ENCODE results near the gene G6PC3. TPM values are rescaled to one million over a fixed set of nuclear protein-coding genes. Genes with fewer than 3 reads are reported as not detected.

Gene G6PC3, protein sequence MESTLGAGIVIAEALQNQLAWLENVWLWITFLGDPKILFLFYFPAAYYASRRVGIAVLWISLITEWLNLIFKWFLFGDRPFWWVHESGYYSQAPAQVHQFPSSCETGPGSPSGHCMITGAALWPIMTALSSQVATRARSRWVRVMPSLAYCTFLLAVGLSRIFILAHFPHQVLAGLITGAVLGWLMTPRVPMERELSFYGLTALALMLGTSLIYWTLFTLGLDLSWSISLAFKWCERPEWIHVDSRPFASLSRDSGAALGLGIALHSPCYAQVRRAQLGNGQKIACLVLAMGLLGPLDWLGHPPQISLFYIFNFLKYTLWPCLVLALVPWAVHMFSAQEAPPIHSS
- 121 to 161 TPM (median 158 TPM) in 5 replicates for total RNA-seq (2022; extraction: Qiagen RNA extraction)

DNA sequence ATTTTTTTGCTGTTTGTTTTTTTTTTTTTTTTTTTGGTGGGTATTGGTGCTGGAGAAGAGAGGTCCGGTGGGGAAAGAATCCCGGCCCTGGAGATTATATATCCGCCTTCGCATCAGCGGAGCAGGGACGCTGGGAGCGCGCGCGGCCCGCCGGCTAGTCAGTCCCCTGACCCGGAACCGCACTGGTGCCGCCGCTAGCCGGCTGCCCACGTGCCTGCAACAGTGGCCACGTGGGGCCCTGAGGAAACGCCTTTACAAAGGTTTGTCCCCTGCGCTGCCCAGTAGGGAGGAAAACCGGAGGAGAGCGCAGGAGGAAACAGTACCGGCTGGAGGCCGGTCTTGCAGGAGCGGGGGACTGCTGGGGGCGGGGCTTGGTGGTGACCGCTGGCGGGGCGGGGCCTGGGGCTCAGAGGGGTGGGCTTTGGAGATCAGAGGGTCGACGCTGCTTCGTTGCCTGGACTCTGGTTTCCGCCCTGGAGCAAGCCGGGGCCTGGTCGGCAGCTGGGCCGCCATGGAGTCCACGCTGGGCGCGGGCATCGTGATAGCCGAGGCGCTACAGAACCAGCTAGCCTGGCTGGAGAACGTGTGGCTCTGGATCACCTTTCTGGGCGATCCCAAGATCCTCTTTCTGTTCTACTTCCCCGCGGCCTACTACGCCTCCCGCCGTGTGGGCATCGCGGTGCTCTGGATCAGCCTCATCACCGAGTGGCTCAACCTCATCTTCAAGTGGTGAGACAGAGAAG lies at the start of gene G6PC3:
TSS of gene G6PC3 (plus strand) at position 281 of the 743 bp plus-strand sequence. CDS start at position 512, 231 bp downstream.

DNA sequence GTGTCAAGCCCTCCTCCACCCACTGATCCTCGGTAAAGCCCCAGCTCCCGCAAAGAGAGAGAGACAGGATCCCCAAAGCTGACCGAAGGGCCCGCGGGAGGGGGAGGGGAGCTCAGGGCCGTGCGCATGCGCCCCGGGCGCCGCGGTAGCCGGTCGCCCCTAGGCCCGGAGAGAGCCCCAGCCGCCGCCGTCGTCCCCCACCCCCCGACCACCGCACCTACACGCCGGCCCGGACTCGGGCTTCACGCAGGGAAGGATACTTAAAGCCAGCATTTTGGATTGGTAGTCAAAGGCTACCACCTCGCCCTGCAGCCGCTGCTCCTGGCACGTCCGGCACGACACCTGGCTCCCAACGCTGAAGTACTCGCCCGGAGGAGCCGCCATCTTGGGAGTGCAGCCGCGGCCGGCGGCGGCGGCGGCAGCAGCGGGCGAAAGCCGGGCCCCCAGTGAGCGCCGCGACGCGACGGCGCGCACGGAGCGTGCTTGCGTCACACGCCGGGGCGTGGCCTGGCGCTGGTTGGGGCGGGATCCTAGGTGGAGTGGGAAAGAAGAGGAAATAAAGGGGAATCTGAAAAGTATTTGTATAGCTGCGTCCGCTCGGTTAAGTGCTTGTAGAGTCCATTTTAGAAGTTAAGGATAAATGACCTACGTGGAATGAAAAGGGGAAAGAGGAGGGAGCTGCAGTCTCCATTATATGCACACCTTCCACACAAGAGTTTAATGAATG lies 4.2 kb upstream of the G6PC3 start, which contains the start of gene LSM12:
TSS of gene LSM12 (minus strand) at position 468 of the 727 bp plus-strand sequence. CDS start at position 384, 84 bp downstream.

DNA sequence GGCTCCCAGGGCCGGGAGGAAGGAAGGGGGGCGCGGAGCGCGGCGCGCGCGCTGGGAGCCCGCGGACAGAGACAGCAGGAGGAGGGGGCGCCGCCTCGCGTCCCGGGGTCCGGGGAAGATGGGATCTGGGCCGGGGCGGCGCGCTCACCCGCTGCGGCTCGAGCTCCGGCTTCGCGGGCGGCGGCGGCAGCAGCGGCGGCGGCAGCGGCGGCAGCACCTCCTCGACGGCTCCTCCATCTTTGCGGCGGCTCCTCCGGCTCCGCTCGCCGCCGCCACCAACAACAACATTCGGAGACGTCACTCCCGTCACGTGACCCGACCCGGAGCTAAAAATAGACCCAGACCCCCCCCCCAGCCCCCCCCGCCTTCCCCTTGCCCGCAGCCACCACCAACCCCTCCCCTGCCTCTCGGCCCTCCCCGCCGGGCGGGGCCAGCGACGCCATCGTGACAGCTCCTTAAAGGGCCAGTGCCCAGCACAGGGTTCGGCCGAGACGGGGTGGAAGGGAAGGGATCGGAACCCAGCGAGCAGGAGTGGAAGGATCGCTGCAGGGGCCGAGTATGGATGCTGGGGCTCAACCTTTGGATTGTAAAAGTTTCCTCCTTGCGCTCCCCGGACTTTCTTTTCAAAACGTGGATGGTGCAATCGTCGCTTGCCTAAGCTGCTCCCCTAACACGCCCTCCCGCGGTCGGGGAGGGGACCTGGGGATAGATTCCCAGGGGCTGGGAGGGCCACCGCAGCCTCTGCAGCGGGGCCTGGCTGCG lies 53.0 kb downstream of the G6PC3 start, which contains the start of gene HDAC5:
TSS of gene HDAC5 (minus strand) at position 286 of the 762 bp plus-strand sequence. CDS start 6,126 bp downstream, outside the sequence.

Other genes with a start within 250 kb of the G6PC3 start
- 13.7 to 18.8 TPM (median 15.6 TPM) in 5 replicates for gene MPP3, start 237.6 kb upstream of the G6PC3 start, total RNA-seq (2022; extraction: Qiagen RNA extraction)
- not detected in 5 replicates for gene CD300LG, start 223.6 kb upstream of the G6PC3 start, total RNA-seq (2022; extraction: Qiagen RNA extraction)
- 1.1 to 1.6 TPM (median 1.3 TPM) in 5 replicates for gene MPP2, start 163.2 kb upstream of the G6PC3 start, total RNA-seq (2022; extraction: Qiagen RNA extraction)
- gene PPY, start 128.3 kb upstream of the G6PC3 start, total RNA-seq (2022; extraction: Qiagen RNA extraction): 0.23 to 0.44 TPM (median 0.29 TPM) in 3 of 5 replicates, not detected in the others
- not detected in 5 replicates for gene PYY, start 116.8 kb upstream of the G6PC3 start, total RNA-seq (2022; extraction: Qiagen RNA extraction)
- 0.82 to 1.5 TPM (median 1.2 TPM) in 5 replicates for gene NAGS, start 66.1 kb upstream of the G6PC3 start, total RNA-seq (2022; extraction: Qiagen RNA extraction)
- gene TMEM101, start 55.8 kb upstream of the G6PC3 start, total RNA-seq (2022; extraction: Qiagen RNA extraction): 24.3 to 31.7 TPM (median 29.9 TPM) in 5 replicates
- gene LSM12, start 4.1 kb upstream of the G6PC3 start, total RNA-seq (2022; extraction: Qiagen RNA extraction): 46.9 to 53.4 TPM (median 50.5 TPM) in 5 replicates
- 13.1 to 15.3 TPM (median 15.1 TPM) in 5 replicates for gene HDAC5, start 52.9 kb downstream of the G6PC3 start, total RNA-seq (2022; extraction: Qiagen RNA extraction)
- 9.7 to 11.4 TPM (median 10.5 TPM) in 5 replicates for gene HROB, start 71.2 kb downstream of the G6PC3 start, total RNA-seq (2022; extraction: Qiagen RNA extraction)
- 0.07 to 0.13 TPM (median 0.12 TPM) in 3 of 5 replicates, not detected in the others for gene ASB16, start 100.0 kb downstream of the G6PC3 start, total RNA-seq (2022; extraction: Qiagen RNA extraction)
- 40.1 to 44.4 TPM (median 41.7 TPM) in 5 replicates for gene TMUB2, start 116.2 kb downstream of the G6PC3 start, total RNA-seq (2022; extraction: Qiagen RNA extraction)
- gene ATXN7L3, start 129.1 kb downstream of the G6PC3 start, total RNA-seq (2022; extraction: Qiagen RNA extraction): 60.4 to 70.2 TPM (median 65.6 TPM) in 5 replicates
- 86.3 to 105 TPM (median 89.9 TPM) in 5 replicates for gene UBTF, start 148.9 kb downstream of the G6PC3 start, total RNA-seq (2022; extraction: Qiagen RNA extraction)
- gene SLC4A1, start 197.4 kb downstream of the G6PC3 start, total RNA-seq (2022; extraction: Qiagen RNA extraction): not detected in 5 replicates
- 0.48 to 1.2 TPM (median 0.81 TPM) in 5 replicates for gene RUNDC3A, start 237.9 kb downstream of the G6PC3 start, total RNA-seq (2022; extraction: Qiagen RNA extraction)

All from A549 treated with Hydrocortisone at 1 μM for 4 hours (cell line).